ENCODE measurements around the gene DCAF7. TPM values are rescaled to one million over a fixed set of nuclear protein-coding genes. Genes with fewer than 3 reads are reported as not detected.
A peak's percentile ranks its signal among the peaks of the same experiment; 100 is the strongest.

DCAF7 gene
- total RNA-seq, 2 experiments from 2014 or later = 104 to 105 TPM

DNA sequence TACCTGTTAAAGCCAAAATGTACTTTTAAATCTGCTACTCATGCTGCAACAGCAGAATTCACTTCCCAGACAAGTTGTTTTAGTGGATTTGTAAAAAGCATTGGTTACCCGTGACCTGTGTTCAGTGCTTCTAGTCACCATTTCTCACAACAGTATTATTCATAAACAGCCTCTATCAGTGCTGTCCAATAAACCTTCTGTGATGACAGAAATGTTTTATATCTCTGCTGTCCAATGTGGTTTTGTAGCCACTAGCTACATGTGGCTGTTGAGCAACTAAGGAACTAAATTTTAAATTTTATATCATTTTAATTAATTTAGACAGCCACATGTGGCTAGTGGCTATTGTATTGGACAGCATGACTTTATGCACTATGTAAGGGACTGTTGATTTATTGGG is 84.5 kb downstream of the DCAF7 start:
- ChIA-PET POLR2A (interaction anchor here (0.9 to 1.2 kb wide), 2 partner anchors 9 to 12 kb away, joined by 3 read pairs; no protein-coding TSS in a partner anchor), CTCF (interaction anchor here (0.8 to 1.7 kb wide), 4 partner anchors 10 to 209 kb away, joined by 3 to 7 read pairs (median 4); no protein-coding TSS in a partner anchor)
- TF ChIP-seq, protein P1, sequence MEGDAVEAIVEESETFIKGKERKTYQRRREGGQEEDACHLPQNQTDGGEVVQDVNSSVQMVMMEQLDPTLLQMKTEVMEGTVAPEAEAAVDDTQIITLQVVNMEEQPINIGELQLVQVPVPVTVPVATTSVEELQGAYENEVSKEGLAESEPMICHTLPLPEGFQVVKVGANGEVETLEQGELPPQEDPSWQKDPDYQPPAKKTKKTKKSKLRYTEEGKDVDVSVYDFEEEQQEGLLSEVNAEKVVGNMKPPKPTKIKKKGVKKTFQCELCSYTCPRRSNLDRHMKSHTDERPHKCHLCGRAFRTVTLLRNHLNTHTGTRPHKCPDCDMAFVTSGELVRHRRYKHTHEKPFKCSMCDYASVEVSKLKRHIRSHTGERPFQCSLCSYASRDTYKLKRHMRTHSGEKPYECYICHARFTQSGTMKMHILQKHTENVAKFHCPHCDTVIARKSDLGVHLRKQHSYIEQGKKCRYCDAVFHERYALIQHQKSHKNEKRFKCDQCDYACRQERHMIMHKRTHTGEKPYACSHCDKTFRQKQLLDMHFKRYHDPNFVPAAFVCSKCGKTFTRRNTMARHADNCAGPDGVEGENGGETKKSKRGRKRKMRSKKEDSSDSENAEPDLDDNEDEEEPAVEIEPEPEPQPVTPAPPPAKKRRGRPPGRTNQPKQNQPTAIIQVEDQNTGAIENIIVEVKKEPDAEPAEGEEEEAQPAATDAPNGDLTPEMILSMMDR (IDR thresholded peaks at IDR 0.05) = no peak
- ATAC-seq (no peak), DNase-seq (no peak)
- no peak overlapping the region for H3K4me3 Mint-ChIP-seq
- no peak overlapping the region for H3K27ac Mint-ChIP-seq
- no peaks in the 10 kb centered on the region for H3K27me3 Mint-ChIP-seq
- H3K36me3 Mint-ChIP-seq (ENCODE audit: low read depth) = peaks cover 12% of the 10 kb centered on the region
- intact Hi-C loops (cut with micrococcal nuclease) = no loop called here
- no peaks in the 10 kb centered on the region for H3K9me3 Mint-ChIP-seq
- H3K4me1 Mint-ChIP-seq (ENCODE audit: low read depth) = peaks cover 22% of the 10 kb centered on the region

DNA sequence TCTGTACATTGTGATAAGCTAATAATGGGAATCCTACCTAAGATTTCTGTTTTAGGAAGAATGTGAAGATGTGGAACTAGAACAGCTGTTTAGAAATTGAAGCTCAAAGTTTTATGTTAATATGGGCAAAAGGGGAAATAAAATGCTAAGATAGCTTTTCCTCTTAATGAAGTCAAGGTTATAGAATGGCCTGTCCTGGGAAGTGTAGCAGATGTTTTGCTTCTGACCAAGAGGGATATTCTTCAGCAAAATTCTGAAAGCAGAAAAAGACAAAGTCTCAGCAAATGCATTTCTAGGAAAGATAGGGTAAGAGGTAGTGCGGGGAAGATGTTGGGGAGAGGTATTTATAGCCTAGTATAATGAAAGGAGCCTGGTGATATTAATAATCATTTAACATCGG is 85.0 kb downstream of the DCAF7 start:
- no peak overlapping the region for H3K27ac Mint-ChIP-seq
- intact Hi-C loops (cut with micrococcal nuclease) = no loop called here
- POLR2A ChIA-PET = interaction anchor here (1.2 kb wide), 1 partner anchor 12 kb away, joined by 3 read pairs; no protein-coding TSS in a partner anchor

DNA sequence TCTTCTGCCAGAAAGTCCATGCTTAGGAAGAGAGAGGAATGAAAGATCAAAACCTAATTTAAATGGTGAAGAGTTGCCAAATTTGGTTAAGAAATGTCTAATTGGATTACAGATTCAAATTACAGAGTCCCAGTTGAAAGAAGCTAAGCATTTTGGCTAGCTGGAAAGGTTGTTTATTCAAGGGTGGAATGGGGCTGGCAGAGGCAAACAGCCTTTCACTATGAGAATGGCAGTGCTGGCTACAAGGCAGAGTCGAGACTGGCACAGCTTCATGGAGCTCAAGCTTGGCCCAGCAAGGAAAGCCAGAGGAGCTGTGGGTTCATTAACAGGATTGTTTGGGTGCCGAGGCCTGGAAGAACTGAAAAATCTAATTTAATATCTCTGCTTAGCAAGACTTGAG is 85.5 kb downstream of the DCAF7 start:
- ChIA-PET POLR2A (interaction anchor here (1.1 to 1.4 kb wide), 3 partner anchors 10 to 30 kb away, joined by 3 to 4 read pairs (median 3); no protein-coding TSS in a partner anchor), CTCF (interaction anchor here (0.9 to 1.7 kb wide), 3 partner anchors 11 to 210 kb away, joined by 3 to 7 read pairs (median 6); no protein-coding TSS in a partner anchor)
- intact Hi-C loops (cut with micrococcal nuclease) = no loop called here

More for the DNA sequence above, 85.0 kb downstream of the DCAF7 start:
- DNase-seq (no peak), ATAC-seq (no peak)
- TF ChIP-seq, protein P1 (IDR thresholded peaks at IDR 0.05) = no peak
- Mint-ChIP-seq H3K9me3 (no peaks in the 10 kb centered on the region), H3K4me1 (ENCODE audit: low read depth) (peaks cover 21% of the 10 kb centered on the region), H3K4me3 (no peak overlapping the region), H3K36me3 (ENCODE audit: low read depth) (peaks cover 12% of the 10 kb centered on the region), H3K27me3 (no peaks in the 10 kb centered on the region)
- CTCF ChIA-PET = interaction anchor here (0.8 to 1.7 kb wide), 4 partner anchors 11 to 209 kb away, joined by 3 to 7 read pairs (median 4); no protein-coding TSS in a partner anchor

DNA sequence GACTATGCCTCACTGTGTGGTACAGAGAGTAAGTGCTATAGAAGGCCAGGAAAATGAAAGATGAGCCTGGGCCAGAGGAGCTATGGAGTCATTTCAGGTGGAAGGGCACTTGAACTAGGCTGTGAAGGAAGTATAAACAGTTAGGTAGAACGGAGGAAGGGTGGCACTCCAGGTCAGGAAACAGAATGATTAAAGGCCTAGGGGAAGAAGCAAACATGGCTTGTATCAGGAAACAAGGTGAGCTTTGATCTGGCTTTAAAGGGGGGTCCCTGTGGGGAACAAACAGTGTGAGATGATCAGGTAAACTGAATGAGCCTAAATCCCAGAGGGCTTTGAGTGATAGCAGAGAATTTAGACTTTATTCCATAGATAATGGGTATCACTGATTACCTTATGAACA is 88.8 kb downstream of the DCAF7 start:
- Mint-ChIP-seq H3K9me3 (no peaks in the 10 kb centered on the region), H3K4me1 (ENCODE audit: low read depth) (peaks cover 15% of the 10 kb centered on the region), H3K4me3 (no peak overlapping the region), H3K27ac (peak overlapping the region; percentile 23), H3K27me3 (no peaks in the 10 kb centered on the region), H3K36me3 (ENCODE audit: low read depth) (peaks cover 11% of the 10 kb centered on the region)
- ChIA-PET CTCF (interaction anchor here (0.8 to 3.9 kb wide), 3 partner anchors 12 to 214 kb away, joined by 3 to 16 read pairs (median 3); no protein-coding TSS in a partner anchor), POLR2A (interaction anchor here (0.8 to 1.1 kb wide), 2 partner anchors 9 to 134 kb away, joined by 3 to 4 read pairs; partner anchors contain the start of genes CCDC47 and DDX42)
- ATAC-seq = no peak
- intact Hi-C loops (cut with micrococcal nuclease) = no loop called here
- no peak for DNase-seq
- TF ChIP-seq, protein P1 (IDR thresholded peaks at IDR 0.05) = no peak

More for the DNA sequence above, 85.5 kb downstream of the DCAF7 start:
- Mint-ChIP-seq H3K27ac (no peak overlapping the region), H3K27me3 (no peaks in the 10 kb centered on the region), H3K9me3 (no peaks in the 10 kb centered on the region), H3K4me3 (no peak overlapping the region), H3K36me3 (ENCODE audit: low read depth) (peaks cover 12% of the 10 kb centered on the region), H3K4me1 (ENCODE audit: low read depth) (peaks cover 21% of the 10 kb centered on the region)
- TF ChIP-seq, protein P1 (IDR thresholded peaks at IDR 0.05) = no peak
- ATAC-seq = no peak
- DNase-seq = no peak

DNA sequence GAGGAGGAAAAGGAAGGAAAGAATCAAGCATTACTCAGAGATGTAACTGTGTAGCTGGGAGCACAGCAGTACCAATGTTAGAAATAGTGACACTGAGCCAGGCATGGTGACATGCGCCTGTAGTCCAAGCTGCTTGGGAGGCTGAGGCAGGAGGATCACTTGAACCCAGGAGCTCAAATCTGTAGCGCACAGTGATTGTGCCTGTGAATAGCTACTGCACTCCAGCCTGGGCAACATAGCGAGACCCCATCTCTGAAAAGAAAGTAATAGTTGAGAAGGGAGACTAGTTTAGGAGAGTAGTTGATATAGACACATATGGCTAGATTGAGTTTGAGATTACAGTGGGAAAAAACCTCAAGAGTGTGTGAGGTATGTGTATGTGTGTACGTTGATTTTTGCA is 89.8 kb downstream of the DCAF7 start:
- POLR2A ChIA-PET = interaction anchor here (1.1 kb wide), 1 partner anchor 134 kb away, joined by 4 read pairs; the partner anchor contains the start of genes CCDC47 and DDX42
- H3K4me1 Mint-ChIP-seq (ENCODE audit: low read depth) = peaks cover 12% of the 10 kb centered on the region
- H3K27me3 Mint-ChIP-seq = no peaks in the 10 kb centered on the region
- H3K4me3 Mint-ChIP-seq = no peak overlapping the region
- CTCF ChIA-PET = interaction anchor here (0.9 to 3.9 kb wide), 3 partner anchors 13 to 190 kb away, joined by 3 to 16 read pairs (median 3); no protein-coding TSS in a partner anchor
- intact Hi-C loops (cut with micrococcal nuclease) = no loop called here
- H3K27ac Mint-ChIP-seq = no peak overlapping the region
- TF ChIP-seq, protein P1 (IDR thresholded peaks at IDR 0.05) = no peak
- no peaks in the 10 kb centered on the region for H3K9me3 Mint-ChIP-seq
- H3K36me3 Mint-ChIP-seq (ENCODE audit: low read depth) = peaks cover 6% of the 10 kb centered on the region
- ATAC-seq (no peak), DNase-seq (no peak)

Data from activated CD8-positive, alpha-beta T cell treated with anti-CD3 and anti-CD28 coated beads for 36 hours (primary cell).